Osteocyte (in vitro differentiated cells): ENCODE results near the gene KRT74. TPM values are rescaled to one million over a fixed set of nuclear protein-coding genes. Genes with fewer than 3 reads are reported as not detected.

ENCODE experiments used
- DNase-seq: peaks from one replicate; pipeline ENCODE4 v3.0.0; 2021; ENCODE audit warnings: mixed read lengths; ENCODE audit not compliant: unreplicated experiment; ENCODE audit errors: extremely low spot score
- H3K27ac Mint-ChIP-seq: one replicate; pipeline ENCODE4 v1.8.0; 2021; ENCODE audit warnings: mild to moderate bottlenecking, mixed read lengths; ENCODE audit not compliant: unreplicated experiment
- H3K27me3 Mint-ChIP-seq: one replicate; pipeline ENCODE4 v1.8.0; 2021; ENCODE audit warnings: mixed read lengths; ENCODE audit not compliant: unreplicated experiment
- H3K36me3 Mint-ChIP-seq: one replicate; pipeline ENCODE4 v1.8.0; 2021; ENCODE audit warnings: mixed read lengths; ENCODE audit not compliant: unreplicated experiment
- H3K4me1 Mint-ChIP-seq: one replicate; pipeline ENCODE4 v1.8.0; 2021; ENCODE audit warnings: mixed read lengths; ENCODE audit not compliant: unreplicated experiment
- H3K4me3 Mint-ChIP-seq: one replicate; pipeline ENCODE4 v1.8.0; 2021; ENCODE audit warnings: mild to moderate bottlenecking, moderate library complexity, mixed read lengths; ENCODE audit not compliant: unreplicated experiment
- H3K9me3 Mint-ChIP-seq: one replicate; pipeline ENCODE4 v1.8.0; 2021; ENCODE audit warnings: mixed read lengths; ENCODE audit not compliant: unreplicated experiment
- CTCF ChIP-seq: fragments of 200-600 bp; sonication (generic); IDR thresholded peaks from 2 replicates; pipeline ENCODE4 v1.5.0; 2021; ENCODE audit warnings: antibody characterized with exemption, mild to moderate bottlenecking, moderate library complexity
- total RNA-seq: library from RNA; stranded (reverse); gene quantifications from 2 replicates; pipeline ENCODE4 v1.2.1, GENCODE V29; 2021

Gene KRT74
- total RNA-seq, 1 donor from 2014 or later: not detected

- Mint-ChIP-seq H3K36me3 (no peaks in the 10 kb centered on the region), H3K27ac (no peak overlapping the region), H3K4me1 (no peaks in the 10 kb centered on the region)
Observed at GRCh38 chr12:52531566-52532300, 41.9 kb downstream of the KRT74 start.

DNA sequence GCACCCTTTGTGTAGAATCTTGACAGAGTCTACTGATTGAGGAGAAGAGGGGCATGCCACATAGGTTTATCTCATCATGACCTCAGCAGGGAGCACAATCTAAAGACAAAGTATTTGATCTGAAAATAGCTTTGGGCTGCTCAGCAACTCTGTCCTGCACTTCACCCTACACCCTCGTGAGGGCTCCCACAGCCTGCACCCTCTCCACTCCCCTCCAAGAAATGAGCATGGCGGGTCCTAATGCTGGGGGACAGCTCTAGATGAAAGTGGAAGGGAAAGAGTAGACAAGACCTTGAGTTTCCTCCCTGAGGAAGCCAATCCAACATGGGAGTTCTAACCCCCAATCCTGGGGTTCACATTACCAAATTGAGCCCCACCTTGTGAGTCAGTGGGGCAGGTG, 42.7 kb downstream of the KRT74 start:
- Mint-ChIP-seq H3K27ac (no peak overlapping the region), H3K4me1 (no peaks in the 10 kb centered on the region), H3K27me3 (peaks cover 29% of the 10 kb centered on the region), H3K4me3 (no peak overlapping the region), H3K36me3 (no peaks in the 10 kb centered on the region), H3K9me3 (no peaks in the 10 kb centered on the region)
- no peak for TF ChIP-seq CTCF
- no peak for DNase-seq

More at GRCh38 chr12:52531566-52532300, 41.9 kb downstream of the KRT74 start:
- DNase-seq: no peak
- TF ChIP-seq CTCF: no peak
- no peak overlapping the region for H3K4me3 Mint-ChIP-seq
- peaks cover 29% of the 10 kb centered on the region for H3K27me3 Mint-ChIP-seq
- no peaks in the 10 kb centered on the region for H3K9me3 Mint-ChIP-seq

GRCh38 chr12:52530366-52530765, 43.3 kb downstream of the KRT74 start:
- TF ChIP-seq CTCF: no peak
- DNase-seq: no peak
- peaks cover 32% of the 10 kb centered on the region for H3K27me3 Mint-ChIP-seq
- H3K9me3 Mint-ChIP-seq: no peaks in the 10 kb centered on the region
- H3K4me1 Mint-ChIP-seq: no peaks in the 10 kb centered on the region
- H3K36me3 Mint-ChIP-seq: no peaks in the 10 kb centered on the region
- H3K27ac Mint-ChIP-seq: no peak overlapping the region
- H3K4me3 Mint-ChIP-seq: no peak overlapping the region

- peaks cover 32% of the 10 kb centered on the region for H3K27me3 Mint-ChIP-seq
- no peak overlapping the region for H3K27ac Mint-ChIP-seq
- no peaks in the 10 kb centered on the region for H3K36me3 Mint-ChIP-seq
- H3K9me3 Mint-ChIP-seq: no peaks in the 10 kb centered on the region
- no peak for DNase-seq
- no peaks in the 10 kb centered on the region for H3K4me1 Mint-ChIP-seq
- no peak for TF ChIP-seq CTCF
- no peak overlapping the region for H3K4me3 Mint-ChIP-seq
Observed at GRCh38 chr12:52529846-52530245, 43.8 kb downstream of the KRT74 start.

DNA sequence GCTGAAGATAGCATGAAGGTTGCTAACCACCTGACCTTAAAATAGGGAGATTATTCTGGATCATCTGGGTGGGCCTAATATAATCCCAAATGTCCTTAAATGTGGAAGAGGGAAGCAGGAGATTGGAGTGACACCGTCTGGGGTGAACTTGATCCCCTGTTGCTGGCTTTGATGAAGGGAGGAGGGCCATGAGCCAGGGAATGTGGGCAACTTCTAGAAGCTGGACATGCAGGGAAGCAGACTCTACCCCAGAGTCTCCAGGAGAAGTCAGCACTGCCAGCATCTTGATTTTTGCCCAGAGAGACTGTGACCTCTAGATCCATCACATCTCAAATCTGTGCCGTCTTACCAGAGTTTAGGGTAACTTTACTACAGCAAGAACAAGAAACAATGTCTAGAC, 44.2 kb downstream of the KRT74 start:
- Mint-ChIP-seq H3K36me3 (no peaks in the 10 kb centered on the region), H3K27me3 (peaks cover 29% of the 10 kb centered on the region), H3K4me1 (no peaks in the 10 kb centered on the region), H3K9me3 (no peaks in the 10 kb centered on the region), H3K4me3 (no peak overlapping the region), H3K27ac (no peak overlapping the region)
- TF ChIP-seq CTCF: no peak
- DNase-seq: no peak
